K562 (cell line): ENCODE data around the gene JUND. TPM values are rescaled to one million over a fixed set of nuclear protein-coding genes. Genes with fewer than 3 reads are reported as not detected.
A peak's percentile ranks its signal among the peaks of the same experiment; 100 is the strongest.

Experiments used
- ARID4B ChIP-seq: sonication (generic); formaldehyde crosslinking; IDR thresholded peaks from 2 replicates; pipeline ENCODE4 v1.8.0; 2022; ENCODE audit warnings: mild to moderate bottlenecking, missing genetic modification reagents
- ARNT ChIP-seq, 2 experiments: fragments of 450-650 bp; IDR thresholded peaks; 2 replicates each; pipeline ENCODE4 v1.6.1; 2016; ENCODE audit warnings: mild to moderate bottlenecking in 1 of 2
- BACH1 ChIP-seq: fragments of 200-800 bp; sonication (Bioruptor generic); IDR thresholded peaks from 2 replicates; pipeline ENCODE4 v1.6.1; 2016; ENCODE audit warnings: missing genetic modification characterization, missing compliant biosample characterization
- BRF2 ChIP-seq: IDR thresholded peaks from 3 replicates; pipeline ENCODE4 v1.6.1; 2011; ENCODE audit warnings: borderline replicate concordance, mild to moderate bottlenecking; ENCODE audit not compliant: insufficient read length, insufficient read depth
- CHD2 ChIP-seq: IDR thresholded peaks from 2 replicates; pipeline ENCODE4 v1.6.1; 2011; ENCODE audit warnings: low read depth, low read length
- ESRRA ChIP-seq: fragments of 450-650 bp; IDR thresholded peaks from 2 replicates; pipeline ENCODE4 v1.6.1; 2014; ENCODE audit warnings: low read depth, mild to moderate bottlenecking, moderate library complexity, borderline replicate concordance
- ETS1 ChIP-seq: conservative IDR thresholded peaks from 2 replicates; pipeline ENCODE4 v1.6.1; 2011; ENCODE audit warnings: low read depth, mild to moderate bottlenecking, low read length; ENCODE audit not compliant: control insufficient read depth
- HDAC6 ChIP-seq: IDR thresholded peaks from 2 replicates; pipeline ENCODE4 v1.6.1; 2012; ENCODE audit warnings: low read depth, mild to moderate bottlenecking, control low read depth, inconsistent platforms, low read length, moderate library complexity
- KDM1A ChIP-seq, 2 experiments: fragments of 450-650 bp; IDR thresholded peaks; 2 replicates each; pipeline ENCODE4 v1.6.1; 2016; ENCODE audit warnings: mild to moderate bottlenecking in 2 of 2
- MNT ChIP-seq, 2 experiments: fragments of 450-650 bp; conservative IDR thresholded peaks; 2 replicates each; pipeline ENCODE4 v1.6.1; 2017; ENCODE audit warnings: mild to moderate bottlenecking in 2 of 2, moderate library complexity in 2 of 2
- OTX1 ChIP-seq: fragments of 450-650 bp; formaldehyde crosslinking; IDR thresholded peaks from 2 replicates; pipeline ENCODE4 v1.4.0; 2022; ENCODE audit warnings: mild to moderate bottlenecking
- RNF2 ChIP-seq: sonication (generic); IDR thresholded peaks from 2 replicates; pipeline ENCODE4 v1.6.1; 2016
- ZFX ChIP-seq: sonication (generic); formaldehyde crosslinking; IDR thresholded peaks from 2 replicates; pipeline ENCODE4 v1.8.0; 2022; ENCODE audit warnings: mild to moderate bottlenecking, missing genetic modification reagents, moderate library complexity
- ZNF217 ChIP-seq: sonication (generic); formaldehyde crosslinking; IDR thresholded peaks from 2 replicates; pipeline ENCODE4 v1.8.0; 2022; ENCODE audit warnings: mild to moderate bottlenecking, missing genetic modification reagents
- ZNF253 ChIP-seq: fragments of 250-450 bp; sonication (Bioruptor Pico); conservative IDR thresholded peaks from 2 replicates; pipeline ENCODE4 v1.6.1; 2021; ENCODE audit warnings: mild to moderate bottlenecking
- ZNF717 ChIP-seq: fragments of 250-450 bp; sonication (Bioruptor Pico); IDR thresholded peaks from 2 replicates; pipeline ENCODE4 v1.5.0; 2021
- ZNF780A ChIP-seq: fragments of 250-450 bp; sonication (Bioruptor Pico); IDR thresholded peaks from 2 replicates; pipeline ENCODE4 v1.5.0; 2021; ENCODE audit warnings: mild to moderate bottlenecking
- ZNF830 ChIP-seq: fragments of 250-450 bp; sonication (Bioruptor Pico); IDR thresholded peaks from 2 replicates; pipeline ENCODE4 v1.5.0; 2021; ENCODE audit warnings: mild to moderate bottlenecking
- polyA plus RNA-seq, 8 experiments: library from polyadenylated mRNA; depleted of rRNA in 4 of 8; stranded (reverse) in 5 of 8; unstranded in 3 of 8; fragments of >200 nt; fragmentation: Nextera tagmentation in 2 of 8; fragmentation: Illumina TruSeq in 1 of 8; extraction: Ambion mirVana in 2 of 8; extraction: Trizol in 1 of 8; gene quantifications; 2 replicates each; pipeline versions ENCODE4 v1.2.1 to v1.2.3, GENCODE V29; 2011 to 2014; ENCODE audit warnings: inconsistent platforms in 1 of 8, missing spikeins in 1 of 8
- total RNA-seq, 7 experiments: library from RNA; depleted of rRNA in 6 of 7; stranded (reverse); fragments of >200 nt in 6 of 7; fragmentation: Illumina TruSeq in 2 of 7; extraction: Trizol in 2 of 7; gene quantifications; 2 replicates each; pipeline versions ENCODE4 v1.2.1 to v1.2.3, GENCODE V29; 2011 to 2021; ENCODE audit warnings: low replicate concordance in 1 of 7

Gene JUND
- total and polyA plus RNA-seq, 9 of the 15 experiments (the other 6 are each of a cell fraction or from before 2014, with no cell fraction given) = 6.4 to 286 (median 42.3) TPM

- TF ChIP-seq KDM1A (IDR thresholded peaks at IDR 0.05) (peak; percentile 75 to 90), HDAC6 (no peak), BRF2 (no peak), ARNT (IDR thresholded peaks at IDR 0.05) (no peak), ZNF830 (CRISPR knock-in tag) (no peak), OTX1 (CRISPR knock-in tag) (no peak), CHD2 (no peak), ZNF717 (CRISPR knock-in tag) (no peak), ARID4B (CRISPR knock-in tag) (0 out of 2 replicates have a peak, but pooled peaks have one; percentile 23), ZNF217 (CRISPR knock-in tag) (no peak), ESRRA (no peak), RNF2 (no peak), ZNF780A (CRISPR knock-in tag) (no peak), MNT (conservative IDR thresholded peaks at IDR 0.05) (no peak), BACH1 (no peak), ZNF253 (CRISPR knock-in tag) (no peak), ETS1 (no peak), ZFX (CRISPR knock-in tag) (no peak)
Measured at GRCh38 chr19:18301718-18302111, 20.3 kb upstream of the JUND start (continued).
